Osteoblast (primary cell): Measurements from ENCODE around the gene SYT8. TPM values are rescaled to one million over a fixed set of nuclear protein-coding genes. Genes with fewer than 3 reads are reported as not detected.

Experiments
- DNase-seq: peaks from one replicate; pipeline ENCODE4 v3.0.0; 2011; ENCODE audit warnings: low spot score, mixed read lengths; ENCODE audit not compliant: insufficient read length; ENCODE audit errors: missing footprints
- H2AFZ ChIP-seq: 2 replicates; pipeline ENCODE4 v1.6.0; 2011; ENCODE audit warnings: mild to moderate bottlenecking, low read length
- H3K27ac ChIP-seq: 2 replicates; pipeline ENCODE4 v1.5.1; 2011; ENCODE audit warnings: mild to moderate bottlenecking, low read depth, low read length, moderate library complexity
- H3K27me3 ChIP-seq: 2 replicates; pipeline ENCODE4 v1.6.0; 2012; ENCODE audit warnings: mild to moderate bottlenecking, control low read depth, inconsistent platforms, low read length, moderate library complexity; ENCODE audit not compliant: insufficient read depth
- H3K36me3 ChIP-seq: 2 replicates; pipeline ENCODE4 v1.5.1; 2011; ENCODE audit warnings: mild to moderate bottlenecking, low read length, control low read depth, moderate library complexity; ENCODE audit not compliant: insufficient read depth
- H3K4me1 ChIP-seq: 2 replicates; pipeline ENCODE4 v1.5.1; 2011; ENCODE audit warnings: mild to moderate bottlenecking, low read length, control low read depth, moderate library complexity; ENCODE audit not compliant: insufficient read depth
- H3K4me2 ChIP-seq: 2 replicates; pipeline ENCODE4 v1.6.0; 2011; ENCODE audit warnings: mild to moderate bottlenecking, low read length; ENCODE audit not compliant: insufficient read depth
- H3K4me3 ChIP-seq: fragments of 200-600 bp; sonication (generic); 3 replicates; pipeline ENCODE4 v1.5.1; 2012; ENCODE audit warnings: mild to moderate bottlenecking, low read length, inconsistent platforms; ENCODE audit not compliant: insufficient read depth
- H3K79me2 ChIP-seq: 2 replicates; pipeline ENCODE4 v1.6.0; 2012; ENCODE audit warnings: mild to moderate bottlenecking, low read length, control low read depth, inconsistent platforms; ENCODE audit not compliant: insufficient read depth
- H3K9me3 ChIP-seq: 2 replicates; pipeline ENCODE4 v1.5.1; 2011; ENCODE audit warnings: low read depth, low read length, control low read depth
- H4K20me1 ChIP-seq: 2 replicates; pipeline ENCODE4 v1.6.0; 2012; ENCODE audit warnings: mild to moderate bottlenecking, low read length, control low read depth; ENCODE audit not compliant: insufficient read depth
- CTCF ChIP-seq: IDR thresholded peaks from 2 replicates; pipeline ENCODE4 v1.5.1; 2011; ENCODE audit warnings: mild to moderate bottlenecking, low read depth, low read length, moderate library complexity; ENCODE audit errors: extremely low read depth
- total RNA-seq: library from RNA; depleted of rRNA; stranded (reverse); fragments of >200 nt; gene quantifications from 2 replicates; pipeline ENCODE4 v1.2.3, GENCODE V29; 2012

Gene SYT8
- total RNA-seq, 1 donor: 0.36 TPM

GRCh38 chr11:1822648-1823375, 12.0 kb upstream of the SYT8 start:
- no peaks in the 10 kb centered on the region for H3K79me2 ChIP-seq

GRCh38 chr11:1823376-1824220, 11.2 kb upstream of the SYT8 start:
- peak; percentile 48 for DNase-seq
- TF ChIP-seq CTCF: no peak
- H3K4me3 ChIP-seq: no peak overlapping the region
- H2AFZ ChIP-seq: no peak overlapping the region
- no peaks in the 10 kb centered on the region for H3K9me3 ChIP-seq
- peaks cover 48% of the 10 kb centered on the region for H3K4me1 ChIP-seq
- no peak overlapping the region for H3K27ac ChIP-seq
- H4K20me1 ChIP-seq: no peaks in the 10 kb centered on the region
- H3K4me2 ChIP-seq: no peak overlapping the region
- H3K36me3 ChIP-seq: no peaks in the 10 kb centered on the region
- H3K27me3 ChIP-seq: no peaks in the 10 kb centered on the region
- H3K79me2 ChIP-seq: no peaks in the 10 kb centered on the region

More at GRCh38 chr11:1822648-1823375, 12.0 kb upstream of the SYT8 start:
- H3K27me3 ChIP-seq: no peaks in the 10 kb centered on the region
- TF ChIP-seq CTCF: no peak
- no peak overlapping the region for H3K4me2 ChIP-seq
- peak; percentile 58 for DNase-seq
- H3K4me3 ChIP-seq: no peak overlapping the region
- H2AFZ ChIP-seq: no peak overlapping the region
- no peaks in the 10 kb centered on the region for H3K9me3 ChIP-seq
- no peak overlapping the region for H3K27ac ChIP-seq
- H3K36me3 ChIP-seq: no peaks in the 10 kb centered on the region
- H4K20me1 ChIP-seq: no peaks in the 10 kb centered on the region
- peaks cover 40% of the 10 kb centered on the region for H3K4me1 ChIP-seq

GRCh38 chr11:1824221-1825038, 10.4 kb upstream of the SYT8 start:
- no peak overlapping the region for H3K4me3 ChIP-seq
- H3K4me2 ChIP-seq: no peak overlapping the region
- no peaks in the 10 kb centered on the region for H3K27me3 ChIP-seq
- H3K79me2 ChIP-seq: no peaks in the 10 kb centered on the region
- no peaks in the 10 kb centered on the region for H3K36me3 ChIP-seq
- peak; percentile 79 for DNase-seq
- H4K20me1 ChIP-seq: no peaks in the 10 kb centered on the region
- H3K4me1 ChIP-seq: peaks cover 56% of the 10 kb centered on the region
- H2AFZ ChIP-seq: no peak overlapping the region
- H3K9me3 ChIP-seq: no peaks in the 10 kb centered on the region
- TF ChIP-seq CTCF: no peak
- no peak overlapping the region for H3K27ac ChIP-seq
